GM19455 (cell line): Measurements from ENCODE around the gene PDE11A.
A peak's percentile ranks its signal among the peaks of the same experiment; 100 is the strongest.
"Not testable (repeated sequence)": the region's sequence is repeated elsewhere in the genome, so short reads cannot be mapped to it uniquely, and the experiment has no call there.

Experiments used
- ATAC-seq: cut with Tn5 transposase; IDR thresholded peaks from one replicate; pipeline ENCODE4 v1.9.1; 2021; ENCODE audit not compliant: unreplicated experiment

The PDE11A gene

GRCh38 chr2:178072383-178073301 is at the start of gene PDE11A:
Gene PDE11A, minus strand, starts transcription at chr2:178072777. Its CDS starts 340 bp downstream, at chr2:178072437.
- ATAC-seq = no peak

- ATAC-seq = no peak
Measured at GRCh38 chr2:178119179-178119922, 46.8 kb upstream of the PDE11A start.

GRCh38 chr2:178117725-178118124 is 45.1 kb upstream of the PDE11A start:
- no peak for ATAC-seq

- no peak for ATAC-seq
Measured at GRCh38 chr2:178115271-178115670, 42.7 kb upstream of the PDE11A start.

GRCh38 chr2:178114462-178114861 is 41.9 kb upstream of the PDE11A start:
- peak; percentile 55 for ATAC-seq

GRCh38 chr2:178112202-178113152 is 39.9 kb upstream of the PDE11A start, which contains the start of gene RBM45:
Gene RBM45, plus strand, starts transcription at chr2:178112437. Its CDS starts 110 bp downstream, at chr2:178112547.
- peak; percentile 87 for ATAC-seq

GRCh38 chr2:178111743-178112142 is 39.2 kb upstream of the PDE11A start:
- peak; percentile 0 for ATAC-seq

- no peak for ATAC-seq
Measured at GRCh38 chr2:178110681-178111080, 38.1 kb upstream of the PDE11A start.

GRCh38 chr2:178109813-178110212 is 37.2 kb upstream of the PDE11A start:
- no peak for ATAC-seq

- no peak for ATAC-seq
Measured at GRCh38 chr2:178108176-178108575, 35.6 kb upstream of the PDE11A start.

- no peak for ATAC-seq
Measured at GRCh38 chr2:178106053-178106452, 33.5 kb upstream of the PDE11A start.

GRCh38 chr2:178105566-178105965 is 33.0 kb upstream of the PDE11A start:
- no peak for ATAC-seq

- no peak for ATAC-seq
Measured at GRCh38 chr2:178101321-178102079, 28.9 kb upstream of the PDE11A start.

GRCh38 chr2:178093471-178093870 is 20.9 kb upstream of the PDE11A start:
- ATAC-seq = no peak

- ATAC-seq = no peak
Measured at GRCh38 chr2:178088774-178089270, 16.2 kb upstream of the PDE11A start.

- no peak for ATAC-seq
Measured at GRCh38 chr2:178084273-178084672, 11.7 kb upstream of the PDE11A start.

GRCh38 chr2:178082408-178083045 is 9.9 kb upstream of the PDE11A start:
- ATAC-seq = no peak

- not testable (repeated sequence) for ATAC-seq
Measured at GRCh38 chr2:178079279-178079678, 6.7 kb upstream of the PDE11A start.

- ATAC-seq = no peak
Measured at GRCh38 chr2:178076130-178076529, 3.6 kb upstream of the PDE11A start.
